RWPE2 (cell line): Measurements from ENCODE around the gene MNX1.

Experiments used
- ATAC-seq: fragments of 200-7000 bp; cut with Tn5 transposase; 3 replicates; pipeline ENCODE4 v1.9.1; 2021; ENCODE audit warnings: low read depth
- DNase-seq: peaks from one replicate; pipeline ENCODE4 v3.0.0-alpha.2; 2020; ENCODE audit warnings: low spot score
- H3K27ac ChIP-seq: fragments of 450-650 bp; 2 replicates; pipeline ENCODE4 v1.5.1; 2017; ENCODE audit warnings: mild to moderate bottlenecking; ENCODE audit not compliant: poor library complexity, severe bottlenecking
- H3K27me3 ChIP-seq: fragments of 250-450 bp; sonication (Bioruptor Pico); 2 replicates; pipeline ENCODE4 v1.5.1; 2021; ENCODE audit warnings: mild to moderate bottlenecking, moderate library complexity; ENCODE audit not compliant: insufficient read depth, poor library complexity, severe bottlenecking
- H3K36me3 ChIP-seq: fragments of 250-450 bp; sonication (Bioruptor Pico); 2 replicates; pipeline ENCODE4 v1.5.1; 2020; ENCODE audit warnings: low read depth, mild to moderate bottlenecking, moderate library complexity
- H3K4me1 ChIP-seq: fragments of 250-450 bp; sonication (Bioruptor Pico); 2 replicates; pipeline ENCODE4 v1.5.1; 2021; ENCODE audit warnings: mild to moderate bottlenecking, moderate library complexity; ENCODE audit not compliant: insufficient read depth, poor library complexity, severe bottlenecking
- H3K4me3 ChIP-seq: fragments of 250-450 bp; sonication (Bioruptor Pico); 2 replicates; pipeline ENCODE4 v1.5.1; 2021; ENCODE audit warnings: mild to moderate bottlenecking, moderate library complexity; ENCODE audit not compliant: severe bottlenecking
- H3K9me3 ChIP-seq: fragments of 250-450 bp; sonication (Bioruptor Pico); 2 replicates; pipeline ENCODE4 v1.5.1; 2021; ENCODE audit warnings: mild to moderate bottlenecking, moderate library complexity; ENCODE audit not compliant: severe bottlenecking
- TF ChIP-seq, protein P1 (sequence below): fragments of 450-650 bp; IDR thresholded peaks from one replicate; pipeline ENCODE4 v1.5.1; 2017; ENCODE audit warnings: mild to moderate bottlenecking, moderate library complexity; ENCODE audit not compliant: poor library complexity, severe bottlenecking

MNX1 gene

DNA sequence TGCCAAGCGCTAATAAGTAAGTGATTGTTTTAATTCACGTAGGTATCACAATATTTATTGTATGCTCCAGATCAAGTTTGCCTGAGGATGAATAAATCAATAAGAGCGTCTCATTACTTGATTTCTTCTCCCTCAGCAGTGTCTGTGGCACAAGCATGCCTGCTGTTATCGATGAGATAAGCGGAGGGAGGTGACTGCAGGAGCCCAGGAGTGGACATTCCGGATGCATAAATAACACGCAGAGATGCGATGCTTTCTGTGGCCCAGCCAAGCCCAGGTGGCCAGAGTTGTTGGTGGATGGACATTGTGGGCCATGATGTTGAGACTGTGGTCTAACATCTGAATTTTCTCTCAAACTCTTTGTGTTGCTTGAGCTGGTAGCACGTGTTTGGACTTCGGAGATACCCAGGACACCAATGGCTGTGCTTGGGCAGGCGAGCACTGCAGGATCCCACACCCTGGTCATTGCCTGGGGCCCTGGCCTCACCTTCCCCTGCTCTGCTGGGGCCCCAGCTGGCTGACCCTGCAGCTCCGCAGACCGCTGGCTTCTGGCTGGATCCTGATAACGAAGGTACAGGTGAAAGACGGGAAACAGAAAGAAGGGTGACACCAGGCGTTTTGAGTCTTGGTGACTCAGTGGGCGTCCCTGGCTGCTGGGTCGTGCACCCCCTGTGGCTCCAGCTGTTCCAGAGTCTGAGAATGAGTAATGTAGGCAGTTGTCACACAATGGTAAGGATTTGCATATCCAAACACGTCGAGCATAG, 31.2 kb upstream of the MNX1 start:
- Histone ChIP-seq H3K27me3 (no peaks in the 10 kb centered on the region), H3K4me1 (no peaks in the 10 kb centered on the region), H3K36me3 (no peaks in the 10 kb centered on the region), H3K27ac (no peak overlapping the region), H3K9me3 (peaks cover 2% of the 10 kb centered on the region), H3K4me3 (no peak overlapping the region)
- no peak for ATAC-seq
- TF ChIP-seq, protein P1, sequence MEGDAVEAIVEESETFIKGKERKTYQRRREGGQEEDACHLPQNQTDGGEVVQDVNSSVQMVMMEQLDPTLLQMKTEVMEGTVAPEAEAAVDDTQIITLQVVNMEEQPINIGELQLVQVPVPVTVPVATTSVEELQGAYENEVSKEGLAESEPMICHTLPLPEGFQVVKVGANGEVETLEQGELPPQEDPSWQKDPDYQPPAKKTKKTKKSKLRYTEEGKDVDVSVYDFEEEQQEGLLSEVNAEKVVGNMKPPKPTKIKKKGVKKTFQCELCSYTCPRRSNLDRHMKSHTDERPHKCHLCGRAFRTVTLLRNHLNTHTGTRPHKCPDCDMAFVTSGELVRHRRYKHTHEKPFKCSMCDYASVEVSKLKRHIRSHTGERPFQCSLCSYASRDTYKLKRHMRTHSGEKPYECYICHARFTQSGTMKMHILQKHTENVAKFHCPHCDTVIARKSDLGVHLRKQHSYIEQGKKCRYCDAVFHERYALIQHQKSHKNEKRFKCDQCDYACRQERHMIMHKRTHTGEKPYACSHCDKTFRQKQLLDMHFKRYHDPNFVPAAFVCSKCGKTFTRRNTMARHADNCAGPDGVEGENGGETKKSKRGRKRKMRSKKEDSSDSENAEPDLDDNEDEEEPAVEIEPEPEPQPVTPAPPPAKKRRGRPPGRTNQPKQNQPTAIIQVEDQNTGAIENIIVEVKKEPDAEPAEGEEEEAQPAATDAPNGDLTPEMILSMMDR = no peak
- no peak for DNase-seq

DNA sequence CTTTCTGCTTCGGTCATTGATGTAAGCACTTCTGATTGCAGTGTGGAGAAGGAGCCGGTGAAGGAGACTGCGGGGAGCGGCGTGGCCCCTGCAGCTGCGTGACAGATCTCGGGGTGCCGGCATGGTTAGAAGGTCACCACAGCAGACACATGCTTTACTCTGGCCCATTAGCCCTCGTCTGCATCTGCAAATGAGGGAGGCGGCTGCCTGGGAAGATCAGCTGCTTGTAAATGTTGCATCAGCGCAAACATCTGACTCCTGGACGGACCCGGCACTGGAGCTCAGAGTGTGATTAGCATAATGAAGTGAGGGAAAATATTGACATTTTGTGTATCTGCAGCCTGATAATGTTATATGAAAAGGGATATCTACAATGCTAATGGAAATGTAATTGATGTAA, 30.5 kb upstream of the MNX1 start:
- no peak overlapping the region for H3K27ac ChIP-seq
- no peaks in the 10 kb centered on the region for H3K4me1 ChIP-seq
- no peak overlapping the region for H3K4me3 ChIP-seq
- no peaks in the 10 kb centered on the region for H3K36me3 ChIP-seq
- no peak for ATAC-seq
- no peak for DNase-seq
- no peaks in the 10 kb centered on the region for H3K27me3 ChIP-seq
- peaks cover 2% of the 10 kb centered on the region for H3K9me3 ChIP-seq
- TF ChIP-seq, protein P1 = no peak

DNA sequence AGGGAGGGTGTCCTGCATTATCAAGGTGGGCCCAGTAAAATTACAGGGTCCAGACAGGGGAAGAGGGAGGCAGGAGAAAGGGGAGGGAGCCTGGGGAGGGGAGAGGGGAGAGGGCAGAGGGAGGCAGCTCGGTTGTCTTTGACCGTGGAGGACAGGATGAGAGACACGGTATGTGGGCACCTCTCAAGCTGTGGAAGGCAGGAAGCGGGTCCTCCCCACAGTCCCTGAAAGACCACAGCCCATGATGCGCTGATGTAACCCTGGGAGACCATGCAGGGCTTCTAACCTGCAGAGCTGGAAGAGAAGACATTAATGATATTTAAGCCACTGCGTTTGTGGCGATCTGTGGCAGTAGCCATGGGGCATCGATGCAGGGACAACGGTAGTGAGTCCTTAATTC, 27.2 kb upstream of the MNX1 start:
- ATAC-seq = no peak
- Histone ChIP-seq H3K36me3 (no peaks in the 10 kb centered on the region), H3K4me1 (no peaks in the 10 kb centered on the region), H3K4me3 (no peak overlapping the region), H3K27me3 (no peaks in the 10 kb centered on the region), H3K27ac (no peak overlapping the region), H3K9me3 (peaks cover 2% of the 10 kb centered on the region)
- TF ChIP-seq, protein P1 = no peak
- no peak for DNase-seq

DNA sequence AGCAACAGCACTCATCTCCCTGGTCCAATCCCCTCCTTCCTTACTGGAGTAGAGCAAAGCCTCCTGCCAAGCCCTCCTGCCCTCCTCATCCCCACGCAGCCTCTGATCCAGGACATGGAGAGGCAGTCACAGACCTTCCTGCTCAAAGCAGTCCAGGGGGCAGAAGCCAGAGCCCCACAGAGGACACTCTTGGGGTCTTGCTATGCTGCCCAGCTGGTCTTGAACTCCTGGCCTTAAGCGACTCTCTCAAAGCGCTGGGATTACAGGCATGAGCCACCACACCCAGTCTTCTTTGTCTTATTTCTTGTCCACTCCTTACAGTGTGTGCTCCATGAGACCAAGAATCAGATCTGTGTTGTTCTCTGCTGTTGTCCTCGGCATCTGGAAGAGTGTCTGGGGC, 26.6 kb upstream of the MNX1 start:
- Histone ChIP-seq H3K9me3 (peaks cover 2% of the 10 kb centered on the region), H3K27ac (no peak overlapping the region), H3K36me3 (no peaks in the 10 kb centered on the region), H3K4me1 (no peaks in the 10 kb centered on the region), H3K27me3 (no peaks in the 10 kb centered on the region), H3K4me3 (no peak overlapping the region)
- TF ChIP-seq, protein P1 = no peak
- no peak for ATAC-seq
- no peak for DNase-seq

DNA sequence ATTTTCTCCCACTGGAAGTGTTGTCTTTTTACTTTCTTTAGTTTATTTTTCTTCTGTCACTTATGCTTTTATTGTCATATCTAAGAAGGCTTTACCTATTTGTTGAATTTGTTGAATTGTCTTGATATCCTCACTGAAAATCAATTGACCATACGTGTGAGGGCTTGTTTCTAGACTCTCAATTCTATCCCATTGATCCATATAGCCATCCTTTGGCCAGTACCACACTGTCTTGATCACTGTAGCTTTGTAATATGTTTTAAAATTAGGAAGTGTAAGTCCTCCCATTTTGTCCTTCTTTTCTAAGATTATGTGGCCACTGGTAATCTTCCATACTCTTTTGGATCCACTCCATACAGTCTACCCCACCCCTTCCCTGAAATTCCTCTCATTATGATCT, 25.5 kb upstream of the MNX1 start:
- ATAC-seq (no peak), DNase-seq (no peak)
- Histone ChIP-seq H3K4me1 (no peaks in the 10 kb centered on the region), H3K27ac (no peak overlapping the region), H3K36me3 (no peaks in the 10 kb centered on the region), H3K4me3 (no peak overlapping the region), H3K9me3 (peaks cover 2% of the 10 kb centered on the region), H3K27me3 (no peaks in the 10 kb centered on the region)
- TF ChIP-seq, protein P1 = no peak
